MCF 10A (cell line): ENCODE results near the gene C1orf21. TPM values are rescaled to one million over a fixed set of nuclear protein-coding genes. Genes with fewer than 3 reads are reported as not detected.
A peak's percentile ranks its signal among the peaks of the same experiment; 100 is the strongest.

Source experiments
- BruUV-seq: library from RNA; stranded (reverse); fragments of 400-500 nt; replicated peaks from 2 replicates; lab custom pipeline; 2021; lab: Mats Ljungman, UMichigan
- CTCF ChIA-PET: fragments of 300-600 bp; sonication (Branson Sonifier 250); formaldehyde crosslinking; extraction: SDS; loops from one replicate; lab custom pipeline; 2021; ENCODE audit warnings: antibody characterized with exemption, inconsistent platforms; lab: Yijun Ruan, JAX
- POLR2A ChIA-PET: fragments of 300-600, 350-650 bp; sonication (Branson Sonifier 250); formaldehyde crosslinking; extraction: SDS; loops from one replicate; lab custom pipeline; 2020; ENCODE audit warnings: antibody characterized with exemption, inconsistent platforms; lab: Yijun Ruan, JAX
- DNase-seq: peaks from one replicate; pipeline ENCODE4 v3.0.0-alpha.2; 2018; ENCODE audit not compliant: unreplicated experiment
- H3K27ac Mint-ChIP-seq: one replicate; pipeline ENCODE4 v1.8.0; 2022; ENCODE audit warnings: mild to moderate bottlenecking, low read depth, mixed read lengths; ENCODE audit not compliant: unreplicated experiment
- H3K27me3 Mint-ChIP-seq: one replicate; pipeline ENCODE4 v1.8.0; 2022; ENCODE audit warnings: mixed read lengths; ENCODE audit not compliant: insufficient read depth, unreplicated experiment
- H3K36me3 Mint-ChIP-seq: one replicate; pipeline ENCODE4 v1.8.0; 2022; ENCODE audit warnings: mild to moderate bottlenecking, moderate library complexity, mixed read lengths; ENCODE audit not compliant: insufficient read depth, unreplicated experiment
- H3K4me1 Mint-ChIP-seq: one replicate; pipeline ENCODE4 v1.8.0; 2022; ENCODE audit warnings: mixed read lengths; ENCODE audit not compliant: insufficient read depth, unreplicated experiment
- H3K4me3 Mint-ChIP-seq: one replicate; pipeline ENCODE4 v1.8.0; 2022; ENCODE audit warnings: mild to moderate bottlenecking, moderate library complexity, mixed read lengths; ENCODE audit not compliant: unreplicated experiment
- H3K9me3 Mint-ChIP-seq: one replicate; pipeline ENCODE4 v1.8.0; 2022; ENCODE audit warnings: mixed read lengths; ENCODE audit not compliant: unreplicated experiment
- intact Hi-C: fragments of 100-400 bp; cut with micrococcal nuclease; formaldehyde crosslinking; loops from 2 replicates; pipeline ENCODE4 v1.14.1; 2022
- total RNA-seq: library from RNA; stranded (reverse); gene quantifications from 2 replicates; pipeline ENCODE4 v1.2.3, GENCODE V29; 2022
- TF ChIP-seq, protein P1 (sequence below): fragments of 200-600 bp; IDR thresholded peaks from one replicate; pipeline ENCODE4 v1.8.0; 2022; ENCODE audit warnings: antibody characterized with exemption, mild to moderate bottlenecking; ENCODE audit not compliant: unreplicated experiment

Gene C1orf21
- total RNA-seq, 1 experiment from 2014 or later: 23.2 TPM

DNA sequence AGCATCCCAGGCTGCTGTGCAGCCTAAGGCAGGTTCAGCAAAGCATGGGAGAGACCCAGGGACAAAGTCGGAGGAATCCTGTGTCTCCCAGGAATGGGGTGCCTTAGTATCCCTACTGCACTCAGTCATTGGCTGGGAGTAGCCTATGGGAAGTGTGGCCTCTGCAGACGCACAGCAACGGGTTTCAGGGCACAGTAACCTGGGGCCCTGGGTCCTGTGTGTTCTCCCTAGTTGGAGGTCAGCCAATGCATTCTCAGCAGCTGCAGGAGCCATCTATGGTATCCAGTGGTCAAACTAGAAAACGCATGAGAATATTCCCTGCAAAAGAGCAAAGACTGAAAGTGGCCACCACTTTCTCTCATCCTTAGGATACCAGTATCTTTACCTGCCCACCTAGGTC is 13.7 kb upstream of the C1orf21 start:
- ChIA-PET CTCF (no interaction called here), POLR2A (no interaction called here)
- DNase-seq: no peak
- H3K27ac Mint-ChIP-seq: no peak overlapping the region
- no peaks in the 10 kb centered on the region for H3K9me3 Mint-ChIP-seq
- TF ChIP-seq, protein P1, sequence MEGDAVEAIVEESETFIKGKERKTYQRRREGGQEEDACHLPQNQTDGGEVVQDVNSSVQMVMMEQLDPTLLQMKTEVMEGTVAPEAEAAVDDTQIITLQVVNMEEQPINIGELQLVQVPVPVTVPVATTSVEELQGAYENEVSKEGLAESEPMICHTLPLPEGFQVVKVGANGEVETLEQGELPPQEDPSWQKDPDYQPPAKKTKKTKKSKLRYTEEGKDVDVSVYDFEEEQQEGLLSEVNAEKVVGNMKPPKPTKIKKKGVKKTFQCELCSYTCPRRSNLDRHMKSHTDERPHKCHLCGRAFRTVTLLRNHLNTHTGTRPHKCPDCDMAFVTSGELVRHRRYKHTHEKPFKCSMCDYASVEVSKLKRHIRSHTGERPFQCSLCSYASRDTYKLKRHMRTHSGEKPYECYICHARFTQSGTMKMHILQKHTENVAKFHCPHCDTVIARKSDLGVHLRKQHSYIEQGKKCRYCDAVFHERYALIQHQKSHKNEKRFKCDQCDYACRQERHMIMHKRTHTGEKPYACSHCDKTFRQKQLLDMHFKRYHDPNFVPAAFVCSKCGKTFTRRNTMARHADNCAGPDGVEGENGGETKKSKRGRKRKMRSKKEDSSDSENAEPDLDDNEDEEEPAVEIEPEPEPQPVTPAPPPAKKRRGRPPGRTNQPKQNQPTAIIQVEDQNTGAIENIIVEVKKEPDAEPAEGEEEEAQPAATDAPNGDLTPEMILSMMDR: no peak
- intact Hi-C loops: no loop called here
- peaks cover 10% of the 10 kb centered on the region for H3K4me1 Mint-ChIP-seq
- BruUV-seq: no TSS peak
- no peak overlapping the region for H3K4me3 Mint-ChIP-seq
- H3K27me3 Mint-ChIP-seq: no peaks in the 10 kb centered on the region
- H3K36me3 Mint-ChIP-seq: peaks cover 4% of the 10 kb centered on the region

DNA sequence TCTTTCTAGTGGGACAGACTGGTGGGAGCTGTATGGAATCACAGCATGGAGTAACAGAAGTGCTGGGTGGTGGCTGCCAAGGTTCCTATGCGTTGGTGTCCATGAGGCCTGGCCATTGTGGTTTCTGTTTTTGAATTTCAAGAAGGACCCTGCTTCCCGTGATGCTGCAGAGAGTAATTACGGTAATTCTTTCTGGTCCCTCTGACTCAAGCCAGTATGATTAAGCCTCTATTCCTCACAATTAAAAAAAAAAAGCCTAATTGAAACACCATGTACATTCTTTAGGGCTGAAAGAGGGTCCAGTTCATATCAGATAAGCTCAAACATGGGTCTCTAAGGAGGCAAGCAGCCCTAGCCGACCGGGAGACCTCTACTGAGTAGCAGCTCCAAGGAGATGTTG is 10.5 kb upstream of the C1orf21 start:
- POLR2A ChIA-PET: interaction anchor here (0.9 to 1.3 kb wide), 2 partner anchors 11 to 14 kb away, joined by 4 to 10 read pairs; partner anchors contain the start of gene C1orf21
- H3K27me3 Mint-ChIP-seq: no peaks in the 10 kb centered on the region

DNA sequence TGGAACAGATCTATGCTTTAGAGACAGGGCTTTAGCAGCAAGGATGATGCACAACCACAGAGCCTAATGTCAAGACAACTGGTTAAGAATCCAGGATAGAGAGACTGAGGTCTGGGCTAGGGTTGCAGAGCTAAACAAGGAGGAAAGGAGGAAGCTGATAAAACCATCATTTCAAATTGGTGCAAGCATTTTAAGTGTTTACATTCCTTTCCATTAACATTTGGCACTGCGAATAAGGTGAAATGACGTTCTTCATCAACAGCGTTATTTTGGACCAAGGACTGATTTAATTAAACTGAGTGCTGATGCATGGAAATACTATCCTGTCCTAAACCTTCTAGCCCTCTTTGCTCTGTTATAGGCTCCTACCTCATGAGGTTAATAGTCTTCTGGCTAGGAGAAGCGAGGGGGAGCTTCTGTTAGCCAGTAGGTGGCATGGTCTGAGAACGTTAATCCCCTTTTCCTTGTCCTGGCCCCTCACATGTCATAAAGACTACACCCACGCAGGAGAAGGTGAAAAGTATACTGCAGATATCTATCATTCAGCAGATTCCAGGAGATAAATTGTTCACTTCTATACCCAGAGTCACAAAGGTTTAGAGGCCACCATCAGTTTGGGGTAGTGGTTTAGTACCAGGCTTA is 7.6 kb upstream of the C1orf21 start:
- TF ChIP-seq, protein P1: peak; percentile 9
- CTCF ChIA-PET: interaction anchor here (0.5 to 2.1 kb wide), 7 partner anchors 11 to 697 kb away, joined by 3 to 7 read pairs (median 4); no protein-coding TSS in a partner anchor
- intact Hi-C loops: no loop called here
- no peaks in the 10 kb centered on the region for H3K9me3 Mint-ChIP-seq
- DNase-seq: peak; percentile 39
- H3K36me3 Mint-ChIP-seq: no peaks in the 10 kb centered on the region
- BruUV-seq: no TSS peak
- no peak overlapping the region for H3K27ac Mint-ChIP-seq
- H3K27me3 Mint-ChIP-seq: no peaks in the 10 kb centered on the region
- POLR2A ChIA-PET: interaction anchor here (2.0 kb wide), 1 partner anchor 8 kb away, joined by 12 read pairs; the partner anchor contains the start of gene C1orf21
- H3K4me3 Mint-ChIP-seq: no peak overlapping the region
- H3K4me1 Mint-ChIP-seq: no peaks in the 10 kb centered on the region

More for the DNA sequence above, 10.5 kb upstream of the C1orf21 start:
- Mint-ChIP-seq H3K27ac (no peak overlapping the region), H3K36me3 (no peaks in the 10 kb centered on the region), H3K4me1 (no peaks in the 10 kb centered on the region), H3K4me3 (no peak overlapping the region), H3K9me3 (no peaks in the 10 kb centered on the region)
- BruUV-seq: no TSS peak
- DNase-seq: no peak
- intact Hi-C loops: no loop called here
- TF ChIP-seq, protein P1: no peak
- CTCF ChIA-PET: no interaction called here

DNA sequence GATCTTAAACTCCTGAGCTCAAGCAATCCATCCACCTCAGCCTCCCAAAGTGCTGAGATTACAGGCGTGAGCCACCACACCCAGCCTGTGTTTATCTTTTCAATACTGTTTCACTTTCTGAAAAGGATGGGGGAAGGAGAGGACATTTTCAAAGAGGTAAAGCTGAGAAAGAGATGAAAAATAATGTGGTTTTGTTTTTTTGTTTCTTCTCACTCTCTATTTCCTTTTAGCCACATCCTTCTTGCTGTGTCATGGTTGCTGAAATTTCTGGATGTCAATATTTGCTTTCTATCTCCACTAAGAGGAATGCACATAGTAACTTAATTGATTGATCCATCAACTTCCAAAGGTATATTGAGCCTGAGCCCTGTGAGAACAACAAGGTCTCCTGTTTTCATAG is 6.4 kb upstream of the C1orf21 start:
- no peak for DNase-seq
- Mint-ChIP-seq H3K36me3 (no peaks in the 10 kb centered on the region), H3K27me3 (no peaks in the 10 kb centered on the region), H3K4me3 (no peak overlapping the region), H3K27ac (no peak overlapping the region), H3K9me3 (no peaks in the 10 kb centered on the region), H3K4me1 (no peaks in the 10 kb centered on the region)
- ChIA-PET CTCF (interaction anchor here (0.7 to 2.1 kb wide), 5 partner anchors 9 to 284 kb away, joined by 3 to 9 read pairs (median 4); no protein-coding TSS in a partner anchor), POLR2A (interaction anchor here (0.7 to 1.9 kb wide), 5 partner anchors 9 to 530 kb away, joined by 3 to 6 read pairs (median 4); no protein-coding TSS in a partner anchor)
- TF ChIP-seq, protein P1: no peak
- BruUV-seq: no TSS peak
- intact Hi-C loops: loop anchor here (10.0 kb wide), 1 partner anchor 746 kb away; the partner anchor contains the start of gene ARPC5
